Hepatocyte (in vitro differentiated cells): ENCODE results near the gene UTP4. TPM values are rescaled to one million over a fixed set of nuclear protein-coding genes. Genes with fewer than 3 reads are reported as not detected.
A peak's percentile ranks its signal among the peaks of the same experiment; 100 is the strongest.

Source experiments
- DNase-seq: peaks from one replicate; pipeline ENCODE4 v3.0.0-alpha.2; 2016; ENCODE audit warnings: low spot score
- H2AFZ ChIP-seq: fragments of 200-600 bp; sonication (generic); 2 replicates; pipeline ENCODE4 v1.6.0; 2016; ENCODE audit warnings: antibody characterized with exemption, mild to moderate bottlenecking
- H3K27ac ChIP-seq: fragments of 200-600 bp; sonication (generic); 2 replicates; pipeline ENCODE4 v1.5.1; 2016; ENCODE audit warnings: mild to moderate bottlenecking
- H3K27me3 ChIP-seq: fragments of 200-600 bp; sonication (generic); 2 replicates; pipeline ENCODE4 v1.6.1; 2016
- H3K36me3 ChIP-seq: fragments of 200-600 bp; sonication (generic); replicated peaks from 2 replicates; pipeline ENCODE4 v1.5.1; 2016; ENCODE audit warnings: low read depth; ENCODE audit not compliant: insufficient read depth
- H3K4me1 ChIP-seq: fragments of 200-600 bp; sonication (generic); 2 replicates; pipeline ENCODE4 v1.5.1; 2016; ENCODE audit warnings: mild to moderate bottlenecking, moderate library complexity; ENCODE audit not compliant: insufficient read depth
- H3K4me2 ChIP-seq: fragments of 200-600 bp; sonication (generic); 2 replicates; pipeline ENCODE4 v1.6.0; 2016
- H3K4me3 ChIP-seq: fragments of 200-600 bp; sonication (generic); 2 replicates; pipeline ENCODE4 v1.5.1; 2016; ENCODE audit warnings: mild to moderate bottlenecking
- H3K79me2 ChIP-seq: fragments of 200-600 bp; sonication (generic); 2 replicates; pipeline ENCODE4 v1.6.0; 2017; ENCODE audit warnings: mild to moderate bottlenecking
- H3K9me2 ChIP-seq: fragments of 200-600 bp; sonication (generic); replicated peaks from 2 replicates; pipeline ENCODE4 v1.6.0; 2017; ENCODE audit warnings: mild to moderate bottlenecking; ENCODE audit not compliant: insufficient read depth
- H3K9me3 ChIP-seq: fragments of 200-600 bp; sonication (generic); 2 replicates; pipeline ENCODE4 v1.5.1; 2016; ENCODE audit warnings: low read depth, mild to moderate bottlenecking
- H4K20me1 ChIP-seq: fragments of 200-600 bp; sonication (generic); 2 replicates; pipeline ENCODE4 v1.6.0; 2016; ENCODE audit warnings: mild to moderate bottlenecking; ENCODE audit not compliant: insufficient read depth, poor library complexity, severe bottlenecking
- EZH2 ChIP-seq: fragments of 200-600 bp; sonication (generic); IDR thresholded peaks from 2 replicates; pipeline ENCODE4 v1.6.1; 2016; ENCODE audit warnings: antibody characterized with exemption, mild to moderate bottlenecking, borderline replicate concordance
- EZH2phosphoT487 ChIP-seq: fragments of 200-600 bp; sonication (generic); IDR thresholded peaks from one replicate; pipeline ENCODE4 v1.6.1; 2018; ENCODE audit warnings: antibody characterized with exemption, mild to moderate bottlenecking, low read depth, moderate library complexity; ENCODE audit not compliant: unreplicated experiment, severe bottlenecking
- WGBS: methylation state at CpG from one replicate; pipeline ENCODE4 v1.1.6; 2016; ENCODE audit warnings: low lambda C conversion rate; ENCODE audit errors: missing lambda C conversion rate; 5-methylcytosine and 5-hydroxymethylcytosine counted together
- polyA plus RNA-seq: library from polyadenylated mRNA; unstranded; fragments of >200 nt; fragmentation: Nextera tagmentation; extraction: Ambion mirVana; gene quantifications from 2 replicates; pipeline ENCODE4 v1.2.1, GENCODE V29; 2016
- total RNA-seq: library from RNA; depleted of rRNA; stranded (reverse); fragments of >200 nt; gene quantifications from 2 replicates; pipeline ENCODE4 v1.2.3, GENCODE V29; 2014
- TF ChIP-seq, protein P1 (sequence below): fragments of 200-600 bp; sonication (generic); IDR thresholded peaks from 2 replicates; pipeline ENCODE4 v1.5.1; 2016; ENCODE audit warnings: antibody characterized with exemption, mild to moderate bottlenecking; ENCODE audit not compliant: poor library complexity

UTP4 gene
- total and polyA plus RNA-seq, 2 experiments from 2014 or later: 12.7 to 41.4 TPM

DNA sequence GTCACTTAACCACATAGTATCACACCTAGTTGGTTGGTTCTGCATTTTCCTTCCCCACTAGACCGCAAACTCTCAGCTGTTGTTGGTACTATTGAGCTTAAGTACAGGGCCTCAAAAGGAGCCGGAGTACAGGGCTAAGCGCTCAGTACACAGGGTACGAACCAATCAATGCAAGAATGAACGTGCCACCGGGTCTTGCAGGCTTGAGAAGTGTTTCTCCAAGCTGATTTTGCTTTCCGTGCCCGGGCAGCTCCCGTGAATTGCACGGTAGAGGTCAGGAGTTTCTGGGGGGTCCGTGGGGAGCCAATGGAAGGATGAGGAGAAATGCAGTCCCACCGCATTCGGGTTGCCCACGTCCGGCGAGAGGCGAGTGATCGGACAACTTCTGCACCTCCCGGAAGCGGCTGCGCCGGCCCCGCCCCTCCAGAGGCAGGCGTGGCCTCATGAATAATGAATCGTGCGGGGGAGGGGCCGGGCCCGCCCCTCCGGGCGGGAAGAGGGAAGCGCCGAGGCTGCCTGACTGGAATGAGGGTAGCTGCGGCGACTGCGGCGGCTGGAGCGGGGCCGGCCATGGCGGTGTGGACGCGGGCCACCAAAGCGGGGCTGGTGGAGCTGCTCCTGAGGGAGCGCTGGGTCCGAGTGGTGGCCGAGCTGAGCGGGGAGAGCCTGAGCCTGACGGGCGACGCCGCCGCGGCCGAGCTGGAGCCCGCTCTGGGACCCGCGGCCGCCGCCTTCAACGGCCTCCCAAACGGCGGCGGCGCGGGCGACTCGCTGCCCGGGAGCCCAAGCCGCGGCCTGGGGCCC is 54.4 kb downstream of the UTP4 start, which contains the start of gene SNTB2:
SNTB2 (plus strand) TSS at position 523 of the 804 bp plus-strand sequence; CDS start at position 526, 3 bp downstream.
- Histone ChIP-seq H3K4me1 (peaks cover 21% of the 10 kb centered on the region), H2AFZ (peak within 1 kb of the TSS; percentile 87), H3K27me3 (no peaks in the 10 kb centered on the region), H3K36me3 (no peaks in the 10 kb centered on the region), H3K4me2 (peak within 1 kb of the TSS; percentile 84), H3K79me2 (peaks cover 44% of the 10 kb centered on the region), H3K9me2 (no peaks in the 10 kb centered on the region), H3K27ac (peak within 1 kb of the TSS; percentile 96), H3K4me3 (peak within 1 kb of the TSS; percentile 73), H3K9me3 (no peaks in the 10 kb centered on the region), H4K20me1 (peaks cover 7% of the 10 kb centered on the region)
- TF ChIP-seq EZH2phosphoT487: no peak
- no peak for TF ChIP-seq EZH2
- TF ChIP-seq, protein P1, sequence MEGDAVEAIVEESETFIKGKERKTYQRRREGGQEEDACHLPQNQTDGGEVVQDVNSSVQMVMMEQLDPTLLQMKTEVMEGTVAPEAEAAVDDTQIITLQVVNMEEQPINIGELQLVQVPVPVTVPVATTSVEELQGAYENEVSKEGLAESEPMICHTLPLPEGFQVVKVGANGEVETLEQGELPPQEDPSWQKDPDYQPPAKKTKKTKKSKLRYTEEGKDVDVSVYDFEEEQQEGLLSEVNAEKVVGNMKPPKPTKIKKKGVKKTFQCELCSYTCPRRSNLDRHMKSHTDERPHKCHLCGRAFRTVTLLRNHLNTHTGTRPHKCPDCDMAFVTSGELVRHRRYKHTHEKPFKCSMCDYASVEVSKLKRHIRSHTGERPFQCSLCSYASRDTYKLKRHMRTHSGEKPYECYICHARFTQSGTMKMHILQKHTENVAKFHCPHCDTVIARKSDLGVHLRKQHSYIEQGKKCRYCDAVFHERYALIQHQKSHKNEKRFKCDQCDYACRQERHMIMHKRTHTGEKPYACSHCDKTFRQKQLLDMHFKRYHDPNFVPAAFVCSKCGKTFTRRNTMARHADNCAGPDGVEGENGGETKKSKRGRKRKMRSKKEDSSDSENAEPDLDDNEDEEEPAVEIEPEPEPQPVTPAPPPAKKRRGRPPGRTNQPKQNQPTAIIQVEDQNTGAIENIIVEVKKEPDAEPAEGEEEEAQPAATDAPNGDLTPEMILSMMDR: no peak
- WGBS: 2% methylated on average over 41 of the region's 69 CpGs
- DNase-seq: peak; percentile 97

DNA sequence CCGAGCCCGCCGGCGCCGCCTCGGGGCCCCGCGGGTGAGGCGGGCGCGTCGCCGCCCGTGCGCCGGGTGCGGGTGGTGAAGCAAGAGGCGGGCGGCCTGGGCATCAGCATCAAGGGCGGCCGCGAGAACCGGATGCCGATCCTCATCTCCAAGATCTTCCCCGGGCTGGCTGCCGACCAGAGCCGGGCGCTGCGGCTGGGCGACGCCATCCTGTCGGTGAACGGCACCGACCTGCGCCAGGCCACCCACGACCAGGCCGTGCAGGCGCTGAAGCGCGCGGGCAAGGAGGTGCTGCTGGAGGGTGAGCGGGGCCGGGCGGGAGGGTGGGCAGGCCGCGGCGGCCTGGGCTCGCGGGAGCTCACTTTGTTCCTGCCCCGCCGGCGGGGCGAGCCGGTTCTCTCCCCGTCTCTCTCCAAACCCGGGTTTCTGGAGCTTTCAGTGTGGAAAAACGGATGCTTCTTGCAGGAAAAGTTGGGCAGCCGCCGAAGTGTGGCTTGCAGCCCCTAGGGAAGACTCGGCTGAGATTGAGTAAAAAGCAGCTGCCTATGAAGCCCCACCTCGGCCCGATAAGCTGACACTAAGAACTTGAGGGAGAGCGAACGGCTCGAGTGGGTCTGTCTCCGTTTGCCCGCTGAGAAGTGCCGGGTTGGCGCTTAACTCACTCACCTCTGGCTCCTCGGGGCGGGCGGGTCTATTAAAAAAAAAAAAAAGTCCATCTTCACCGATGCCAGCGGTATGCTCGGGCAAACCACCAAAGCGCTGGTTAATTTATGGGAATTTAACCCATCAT is 55.2 kb downstream of the UTP4 start:
- DNase-seq: peak; percentile 76
- peaks cover 20% of the 10 kb centered on the region for H3K4me1 ChIP-seq
- peaks cover 9% of the 10 kb centered on the region for H4K20me1 ChIP-seq
- H3K9me3 ChIP-seq: no peaks in the 10 kb centered on the region
- no peaks in the 10 kb centered on the region for H3K27me3 ChIP-seq
- no peaks in the 10 kb centered on the region for H3K9me2 ChIP-seq
- peak overlapping the region; percentile 96 for H3K27ac ChIP-seq
- H2AFZ ChIP-seq: peak overlapping the region; percentile 62
- H3K4me2 ChIP-seq: peak overlapping the region; percentile 84
- TF ChIP-seq EZH2phosphoT487 (no peak), EZH2 (no peak)
- TF ChIP-seq, protein P1: no peak
- peaks cover 52% of the 10 kb centered on the region for H3K79me2 ChIP-seq
- under 1% methylated on average over 41 of the region's 76 CpGs for WGBS
- no peaks in the 10 kb centered on the region for H3K36me3 ChIP-seq
- H3K4me3 ChIP-seq: peak overlapping the region; percentile 62

DNA sequence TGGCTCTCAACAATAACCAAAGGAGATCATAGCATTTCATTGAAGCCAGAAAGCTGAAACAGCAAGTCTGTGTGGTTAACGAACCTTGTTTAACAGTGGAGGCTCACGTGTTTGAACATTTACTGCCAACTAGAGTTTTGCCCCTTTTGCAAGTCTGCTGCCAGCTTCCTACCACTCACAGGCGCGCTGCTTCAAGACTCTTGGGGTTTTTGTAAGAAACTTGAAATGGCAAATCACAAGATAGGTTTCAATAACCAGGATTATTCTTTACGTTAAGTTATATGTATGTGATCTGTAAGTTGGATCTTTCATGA is 55.7 kb downstream of the UTP4 start:
- TF ChIP-seq EZH2 (no peak), EZH2phosphoT487 (no peak)
- TF ChIP-seq, protein P1: no peak
- no peaks in the 10 kb centered on the region for H3K9me2 ChIP-seq
- WGBS: 8% methylated on average over 5 of the region's 5 CpGs
- H3K27me3 ChIP-seq: no peaks in the 10 kb centered on the region
- peaks cover 58% of the 10 kb centered on the region for H3K79me2 ChIP-seq
- peaks cover 12% of the 10 kb centered on the region for H4K20me1 ChIP-seq
- H3K4me2 ChIP-seq: peak overlapping the region; percentile 84
- peak overlapping the region; percentile 96 for H3K27ac ChIP-seq
- no peaks in the 10 kb centered on the region for H3K36me3 ChIP-seq
- peaks cover 14% of the 10 kb centered on the region for H3K4me1 ChIP-seq
- H2AFZ ChIP-seq: peak overlapping the region; percentile 62
- DNase-seq: peak; percentile 39
- peak overlapping the region; percentile 62 for H3K4me3 ChIP-seq
- no peaks in the 10 kb centered on the region for H3K9me3 ChIP-seq
